Activated CD4-positive, alpha-beta T cell treated with anti-CD3 and anti-CD28 coated beads, Interleukin-2, amount 10 ng/mL, durations not matched to agents 24 days and 14 days (primary cell): ENCODE data around the gene METAP2. TPM values are rescaled to one million over a fixed set of nuclear protein-coding genes. Genes with fewer than 3 reads are reported as not detected.

Experiments
- DNase-seq: peaks from one replicate; pipeline ENCODE4 v3.0.0; 2022
- H3K27ac Mint-ChIP-seq: one replicate; pipeline ENCODE4 v1.8.0; 2022; ENCODE audit warnings: mild to moderate bottlenecking, mixed read lengths
- H3K27me3 Mint-ChIP-seq: one replicate; pipeline ENCODE4 v1.8.0; 2022; ENCODE audit warnings: mixed read lengths
- H3K36me3 Mint-ChIP-seq: one replicate; pipeline ENCODE4 v1.8.0; 2022; ENCODE audit warnings: low read depth, mild to moderate bottlenecking, mixed read lengths
- H3K4me1 Mint-ChIP-seq: one replicate; pipeline ENCODE4 v1.8.0; 2021; ENCODE audit warnings: mixed read lengths
- H3K4me3 Mint-ChIP-seq: one replicate; pipeline ENCODE4 v1.8.0; 2022; ENCODE audit warnings: mild to moderate bottlenecking, moderate library complexity, mixed read lengths
- H3K9me3 Mint-ChIP-seq: one replicate; pipeline ENCODE4 v1.8.0; 2021; ENCODE audit warnings: mixed read lengths
- intact Hi-C: fragments of 100-400 bp; cut with micrococcal nuclease; formaldehyde crosslinking; loops from one replicate; pipeline ENCODE4 v1.15.1; 2023
- total RNA-seq: library from RNA; stranded (reverse); gene quantifications from 2 replicates; pipeline ENCODE4 v1.2.3, GENCODE V29; 2022

The METAP2 gene
- total RNA-seq, 1 donor from 2014 or later, result 125 TPM

DNA sequence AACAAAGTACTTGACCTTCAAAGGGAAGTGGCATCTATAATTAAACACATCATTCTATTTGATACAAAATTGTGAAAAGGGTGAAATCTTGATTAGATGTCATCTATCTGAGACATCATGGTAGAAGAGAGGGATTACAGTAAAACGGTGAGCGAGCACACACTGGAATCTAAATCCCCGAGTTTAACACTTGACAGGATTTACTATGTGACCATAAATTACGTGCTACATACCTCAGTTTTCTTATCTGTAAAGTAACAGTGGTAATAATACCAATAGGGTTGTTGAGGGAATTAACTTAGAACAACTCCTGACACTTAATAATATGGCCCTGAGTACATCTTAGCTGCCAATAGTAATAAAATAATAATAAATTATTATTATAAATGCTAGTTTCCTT, 64.1 kb downstream of the METAP2 start:
- Mint-ChIP-seq H3K27ac (no peak overlapping the region), H3K4me3 (no peak overlapping the region), H3K27me3 (no peaks in the 10 kb centered on the region), H3K4me1 (peaks cover 5% of the 10 kb centered on the region), H3K36me3 (no peaks in the 10 kb centered on the region), H3K9me3 (no peaks in the 10 kb centered on the region)
- DNase-seq, result no peak
- intact Hi-C loops, result loop anchor here (10.0 kb wide), 1 partner anchor 933 kb away; no protein-coding TSS in a partner anchor

DNA sequence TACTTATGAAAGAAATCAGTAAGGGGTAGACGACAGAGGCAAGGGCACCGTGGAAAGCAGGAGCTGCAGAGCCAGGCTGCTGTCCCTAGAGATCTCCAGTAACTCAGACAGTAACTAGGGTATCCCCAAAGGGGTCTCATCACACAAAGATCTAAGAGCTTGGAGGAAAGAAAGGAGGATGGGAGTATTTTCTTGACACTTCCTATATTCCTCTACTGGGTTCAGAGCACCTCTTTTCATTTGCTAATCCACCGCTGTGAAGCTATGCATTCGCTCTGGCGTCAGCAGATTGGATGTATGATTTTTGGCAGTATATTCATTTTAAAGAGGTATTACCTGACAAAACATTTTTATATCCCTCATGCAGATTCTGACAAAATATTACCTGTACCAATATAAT, 64.7 kb downstream of the METAP2 start:
- no peaks in the 10 kb centered on the region for H3K9me3 Mint-ChIP-seq
- H3K27ac Mint-ChIP-seq, result no peak overlapping the region
- DNase-seq, result no peak
- peaks cover 2% of the 10 kb centered on the region for H3K4me1 Mint-ChIP-seq
- H3K36me3 Mint-ChIP-seq, result no peaks in the 10 kb centered on the region
- no peaks in the 10 kb centered on the region for H3K27me3 Mint-ChIP-seq
- intact Hi-C loops, result loop anchor here (10.0 kb wide), 1 partner anchor 934 kb away; no protein-coding TSS in a partner anchor
- no peak overlapping the region for H3K4me3 Mint-ChIP-seq

DNA sequence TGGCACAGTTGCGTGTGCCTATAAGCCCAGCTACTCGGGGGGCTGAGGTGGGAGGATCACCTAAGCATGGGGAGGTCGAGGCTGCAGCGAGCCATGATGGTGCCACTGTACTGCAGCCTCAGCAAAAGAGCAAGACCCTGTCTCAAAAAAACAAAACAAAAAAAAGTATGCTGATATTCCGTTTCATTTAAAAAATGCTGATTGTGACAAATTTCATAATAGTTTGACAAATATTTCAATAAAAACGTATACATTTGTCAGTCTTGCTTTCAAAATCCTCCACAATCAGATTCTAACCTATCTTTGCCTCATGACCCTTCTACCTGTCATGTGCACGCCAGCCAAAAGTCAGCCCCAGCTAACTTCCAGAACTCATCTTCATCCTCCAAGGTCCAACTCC, 67.5 kb downstream of the METAP2 start:
- Mint-ChIP-seq H3K36me3 (no peaks in the 10 kb centered on the region), H3K4me1 (peaks cover 6% of the 10 kb centered on the region), H3K27me3 (peaks cover 5% of the 10 kb centered on the region), H3K27ac (no peak overlapping the region), H3K4me3 (no peak overlapping the region), H3K9me3 (no peaks in the 10 kb centered on the region)
- intact Hi-C loops, result no loop called here
- DNase-seq, result no peak

DNA sequence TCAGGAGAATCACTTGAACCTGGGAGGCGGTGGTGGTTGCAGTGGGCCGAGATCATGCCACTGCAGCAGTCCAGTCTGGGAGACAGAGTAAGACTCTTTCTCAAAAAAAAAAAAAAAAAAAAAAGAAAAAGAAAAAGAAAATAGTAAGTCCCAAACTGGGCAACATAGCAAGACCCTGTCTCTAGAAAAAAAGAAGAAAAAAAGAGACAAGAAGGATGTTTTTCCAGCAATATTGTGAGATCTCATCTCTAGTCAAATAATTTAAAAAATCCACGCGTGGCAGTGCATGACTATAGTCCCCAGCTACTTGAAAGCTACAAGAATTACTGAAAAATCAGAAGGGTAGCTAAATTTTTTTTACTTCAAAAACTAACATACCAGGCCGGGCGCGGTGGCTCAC, 69.4 kb downstream of the METAP2 start:
- intact Hi-C loops, result no loop called here
- H3K27ac Mint-ChIP-seq, result no peak overlapping the region

DNA sequence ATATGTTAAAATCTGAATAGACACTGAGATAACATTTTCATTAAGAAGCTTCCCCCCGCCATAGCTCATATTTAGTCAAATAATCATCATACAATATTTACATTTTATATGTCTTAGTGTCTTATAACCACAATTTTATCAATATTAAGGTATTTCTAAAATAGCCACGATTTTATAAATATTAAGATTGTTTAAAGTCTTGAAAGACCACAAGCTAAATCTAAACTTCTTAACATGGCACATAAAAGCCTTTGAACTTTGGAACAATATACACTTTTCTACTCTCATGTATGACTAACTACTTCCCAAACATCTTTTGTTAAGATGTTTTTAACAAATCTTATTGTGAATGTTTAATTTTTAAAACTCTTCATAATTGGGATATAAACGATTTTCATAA, 70.8 kb downstream of the METAP2 start:
- intact Hi-C loops, result no loop called here
- Mint-ChIP-seq H3K9me3 (peaks cover 7% of the 10 kb centered on the region), H3K4me1 (peaks cover 22% of the 10 kb centered on the region), H3K4me3 (no peak overlapping the region), H3K27me3 (peaks cover 23% of the 10 kb centered on the region), H3K36me3 (peaks cover 2% of the 10 kb centered on the region), H3K27ac (no peak overlapping the region)
- no peak for DNase-seq

More for the DNA sequence above, 69.4 kb downstream of the METAP2 start:
- Mint-ChIP-seq H3K4me1 (peaks cover 14% of the 10 kb centered on the region), H3K36me3 (no peaks in the 10 kb centered on the region), H3K9me3 (no peaks in the 10 kb centered on the region), H3K27me3 (peaks cover 18% of the 10 kb centered on the region), H3K4me3 (no peak overlapping the region)
- DNase-seq, result no peak

DNA sequence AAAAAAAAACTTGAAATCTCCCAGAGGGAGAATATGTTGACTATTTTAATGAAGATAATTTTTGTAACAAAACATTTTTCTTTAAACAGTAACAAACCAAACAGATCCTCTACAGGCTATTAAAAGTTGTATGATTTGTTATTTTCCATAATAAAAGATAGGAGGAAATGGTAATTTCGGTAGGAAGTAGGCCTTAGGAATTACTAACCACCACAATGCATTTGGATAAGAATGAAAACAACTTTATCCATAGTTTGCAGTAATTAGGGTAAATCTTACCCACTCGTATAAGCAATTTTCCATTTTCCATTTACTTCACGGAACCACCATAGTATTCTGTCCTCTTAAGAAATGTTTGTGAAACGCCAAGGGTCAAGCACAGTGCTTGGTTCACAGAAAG, 71.4 kb downstream of the METAP2 start:
- peaks cover 7% of the 10 kb centered on the region for H3K9me3 Mint-ChIP-seq
- intact Hi-C loops, result no loop called here
- no peak for DNase-seq
- H3K27me3 Mint-ChIP-seq, result peaks cover 23% of the 10 kb centered on the region
- no peak overlapping the region for H3K4me3 Mint-ChIP-seq
- peaks cover 2% of the 10 kb centered on the region for H3K36me3 Mint-ChIP-seq
- H3K4me1 Mint-ChIP-seq, result peaks cover 22% of the 10 kb centered on the region
- H3K27ac Mint-ChIP-seq, result no peak overlapping the region

DNA sequence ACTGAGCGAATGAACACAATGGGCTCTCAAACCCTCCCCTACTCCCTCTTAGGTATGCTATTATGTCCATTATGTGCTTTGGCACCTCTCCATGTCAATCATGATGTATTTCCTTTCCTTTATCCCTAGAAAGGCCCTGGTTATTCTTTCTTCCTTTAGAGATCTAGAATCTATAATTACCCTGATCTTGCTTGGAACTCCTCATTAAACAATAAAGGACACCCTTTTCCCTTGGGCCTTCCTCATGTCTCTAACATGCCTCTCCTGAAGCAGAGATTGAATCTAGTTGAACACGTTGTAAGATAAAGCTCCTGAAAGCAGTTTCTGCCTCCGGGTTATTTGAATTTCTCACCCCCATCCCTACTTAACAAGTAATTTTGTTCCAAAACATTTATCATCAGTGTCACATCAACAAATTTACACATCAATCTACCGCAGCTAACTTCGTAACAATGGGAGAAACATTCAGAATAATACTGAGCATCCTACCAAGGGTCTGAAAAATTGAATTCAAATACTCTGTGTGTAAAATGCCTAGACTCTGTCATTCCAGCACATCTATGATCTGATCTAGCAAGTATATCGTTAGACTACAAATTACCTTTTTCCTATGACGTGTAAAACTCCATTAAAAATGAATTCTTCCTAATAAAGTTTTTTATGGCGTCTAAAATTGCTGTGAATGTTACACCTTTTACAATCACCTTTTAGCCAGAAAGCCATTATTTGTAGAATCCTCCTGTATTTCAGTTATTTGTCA, 72.0 kb downstream of the METAP2 start:
- no peak for DNase-seq
- Mint-ChIP-seq H3K4me3 (no peak overlapping the region), H3K27me3 (peaks cover 23% of the 10 kb centered on the region), H3K27ac (no peak overlapping the region), H3K36me3 (peaks cover 2% of the 10 kb centered on the region), H3K4me1 (peaks cover 25% of the 10 kb centered on the region), H3K9me3 (peaks cover 7% of the 10 kb centered on the region)
- intact Hi-C loops, result no loop called here

DNA sequence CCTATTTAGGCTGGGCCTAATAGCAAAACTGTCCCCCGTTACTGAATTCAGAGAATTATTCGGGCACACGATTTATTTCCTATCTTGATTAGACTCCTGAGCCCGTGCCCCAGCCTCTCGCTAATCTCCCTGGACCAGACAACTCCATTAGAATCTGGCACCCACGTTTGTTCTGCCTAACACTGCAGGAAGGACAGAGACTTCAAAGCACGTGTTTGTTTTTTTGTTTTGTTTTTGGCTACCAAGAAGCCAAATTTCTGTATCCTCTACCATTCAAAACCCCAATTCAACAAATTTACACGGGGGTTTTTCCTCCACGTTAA, 72.5 kb downstream of the METAP2 start:
- DNase-seq, result no peak
- no peak overlapping the region for H3K4me3 Mint-ChIP-seq
- peaks cover 2% of the 10 kb centered on the region for H3K36me3 Mint-ChIP-seq
- intact Hi-C loops, result no loop called here
- no peak overlapping the region for H3K27ac Mint-ChIP-seq
- peaks cover 7% of the 10 kb centered on the region for H3K9me3 Mint-ChIP-seq
- peaks cover 30% of the 10 kb centered on the region for H3K4me1 Mint-ChIP-seq
- peaks cover 23% of the 10 kb centered on the region for H3K27me3 Mint-ChIP-seq

DNA sequence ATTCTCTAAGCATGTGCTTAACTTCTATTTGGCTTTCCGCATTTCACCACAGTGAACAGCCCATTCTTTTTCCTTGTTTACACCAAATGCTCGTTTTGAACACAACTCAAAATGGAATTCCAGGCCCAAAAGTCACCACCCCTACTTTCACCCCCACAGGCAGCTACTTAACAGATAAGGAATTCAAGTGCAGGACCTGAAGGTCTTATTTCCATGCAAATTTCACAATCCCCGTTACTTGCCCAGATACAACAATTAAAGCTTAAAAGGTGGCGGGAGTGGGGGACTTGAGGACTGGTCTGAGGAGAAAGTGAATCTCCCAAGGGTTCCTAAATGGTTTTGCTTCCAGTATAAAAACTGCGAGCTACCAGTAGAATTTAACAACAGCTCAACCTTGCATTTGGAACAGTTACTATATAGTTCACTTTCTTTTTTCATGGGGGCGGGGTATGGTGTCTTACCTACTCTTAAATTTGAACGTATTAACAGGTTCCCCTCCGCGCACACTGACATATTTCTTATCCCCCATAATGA, 73.6 kb downstream of the METAP2 start:
- peaks cover 23% of the 10 kb centered on the region for H3K27me3 Mint-ChIP-seq
- DNase-seq, result peak; percentile 57
- peak overlapping the region; percentile 89 for H3K4me3 Mint-ChIP-seq
- peaks cover 7% of the 10 kb centered on the region for H3K9me3 Mint-ChIP-seq
- peaks cover 2% of the 10 kb centered on the region for H3K36me3 Mint-ChIP-seq
- H3K4me1 Mint-ChIP-seq, result peaks cover 36% of the 10 kb centered on the region
- intact Hi-C loops, result loop anchor here (2.0 kb wide), 2 partner anchors 73 to 329 kb away; partner anchors contain the start of gene METAP2
- peak overlapping the region; percentile 78 for H3K27ac Mint-ChIP-seq

DNA sequence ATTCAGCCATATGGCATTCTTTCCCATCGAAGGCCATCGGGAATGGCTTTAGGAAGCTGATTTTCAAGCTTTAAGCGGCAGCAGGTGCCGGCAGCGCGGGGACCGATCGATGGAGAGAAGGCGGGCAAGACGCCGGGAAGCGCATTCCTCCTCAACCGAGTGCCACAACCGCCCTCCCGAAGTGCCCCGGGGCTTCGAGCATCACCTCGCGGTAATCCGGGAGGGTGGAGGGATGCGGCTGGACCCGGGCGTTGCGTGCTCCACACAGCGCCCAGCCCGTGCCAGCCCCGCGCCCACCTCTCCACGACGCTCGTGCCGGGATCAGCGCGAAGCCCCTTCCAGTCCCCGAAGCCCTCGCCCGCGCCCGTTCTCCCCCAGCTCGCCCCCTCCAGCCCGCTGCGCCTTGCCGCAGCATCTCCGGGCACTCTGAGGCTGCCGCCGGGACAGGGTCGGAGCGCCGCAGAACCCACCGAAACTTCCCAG, 74.1 kb downstream of the METAP2 start:
- peaks cover 2% of the 10 kb centered on the region for H3K36me3 Mint-ChIP-seq
- peaks cover 23% of the 10 kb centered on the region for H3K27me3 Mint-ChIP-seq
- H3K27ac Mint-ChIP-seq, result peak overlapping the region; percentile 78
- intact Hi-C loops, result loop anchor here (2.0 kb wide), 2 partner anchors 73 to 329 kb away; partner anchors contain the start of gene METAP2
- peaks cover 7% of the 10 kb centered on the region for H3K9me3 Mint-ChIP-seq
- DNase-seq, result peak; percentile 79
- H3K4me1 Mint-ChIP-seq, result peaks cover 39% of the 10 kb centered on the region
- H3K4me3 Mint-ChIP-seq, result peak overlapping the region; percentile 89

DNA sequence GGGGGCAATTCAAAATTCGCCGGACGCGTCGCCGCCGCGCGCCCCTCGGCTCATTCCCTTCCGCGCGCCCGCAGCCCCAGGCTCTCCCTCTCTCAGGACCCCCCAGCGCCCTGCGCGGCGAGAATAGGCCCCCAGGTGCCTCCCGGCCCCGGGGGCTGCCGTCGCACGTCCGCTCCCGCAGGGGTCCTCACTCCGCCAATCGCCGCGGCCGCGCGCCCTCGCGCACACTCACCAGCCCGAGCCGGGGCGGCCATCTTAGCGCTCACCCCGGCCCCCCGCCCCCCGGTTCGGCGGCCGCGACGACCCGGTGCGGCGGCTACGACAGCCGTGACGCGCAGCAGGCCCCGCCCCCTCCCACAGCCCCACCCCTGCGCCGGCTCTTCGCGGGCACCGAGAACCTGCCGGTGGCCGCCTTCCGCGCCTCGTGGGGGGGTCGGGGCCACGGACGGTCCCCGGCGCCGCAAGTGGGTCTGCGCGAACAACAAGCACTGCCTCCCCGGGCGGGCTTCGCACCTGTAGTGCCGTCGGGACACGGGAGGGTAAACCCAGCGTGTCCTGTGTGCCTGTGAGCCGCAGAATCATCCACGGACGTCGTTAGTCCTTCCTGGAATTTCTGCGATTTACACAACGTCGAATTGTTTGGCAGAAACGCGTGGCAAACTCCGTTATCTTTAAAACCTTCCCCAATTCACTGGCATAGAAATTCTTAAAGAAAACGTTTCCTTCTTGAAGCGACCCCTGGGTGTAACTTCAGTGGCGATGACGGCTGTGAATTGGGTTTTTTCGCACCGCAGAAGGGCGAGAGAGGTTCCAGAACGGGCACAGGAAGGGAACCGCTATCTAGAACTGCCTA, 74.8 kb downstream of the METAP2 start:
- Mint-ChIP-seq H3K27ac (peak overlapping the region; percentile 79), H3K4me3 (peak overlapping the region; percentile 89), H3K36me3 (peaks cover 2% of the 10 kb centered on the region), H3K27me3 (peaks cover 23% of the 10 kb centered on the region), H3K9me3 (peaks cover 7% of the 10 kb centered on the region), H3K4me1 (peaks cover 44% of the 10 kb centered on the region)
- intact Hi-C loops, result loop anchor here (2.0 kb wide), 2 partner anchors 74 to 330 kb away; partner anchors contain the start of gene METAP2
- DNase-seq, result peak; percentile 90

DNA sequence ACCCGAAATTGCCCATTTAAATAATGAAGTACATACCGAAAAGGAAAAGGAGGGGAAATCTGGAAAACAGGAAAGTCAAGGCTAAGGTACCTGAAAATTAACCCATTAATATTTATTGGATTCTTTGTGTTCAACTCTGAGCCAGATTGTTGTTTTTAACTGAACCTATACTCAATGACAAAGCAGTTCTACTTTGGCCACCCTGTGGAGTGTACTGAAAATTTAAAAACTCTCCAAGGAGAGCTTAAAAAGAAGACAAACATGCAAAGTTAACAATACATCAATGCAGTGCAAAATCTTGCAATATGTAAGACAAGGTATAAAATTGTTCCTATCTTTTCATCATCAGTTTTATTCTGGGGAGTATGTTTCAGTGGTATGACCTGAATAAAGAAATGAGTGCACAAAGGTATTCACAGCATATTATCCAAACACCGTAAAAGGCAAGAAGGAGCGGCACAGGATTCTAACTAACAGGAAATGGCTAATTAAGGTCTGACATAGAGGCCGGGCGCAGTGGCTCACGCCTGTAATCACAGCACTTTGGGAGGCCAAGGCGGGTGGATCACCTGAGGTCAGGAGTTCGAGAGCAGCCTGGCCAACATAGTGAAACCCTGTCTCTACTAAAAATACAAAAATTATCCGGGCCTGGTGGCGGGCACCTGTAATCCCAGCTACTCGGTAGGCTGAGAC, 75.6 kb downstream of the METAP2 start:
- peaks cover 2% of the 10 kb centered on the region for H3K36me3 Mint-ChIP-seq
- peaks cover 23% of the 10 kb centered on the region for H3K27me3 Mint-ChIP-seq
- peak overlapping the region; percentile 89 for H3K4me3 Mint-ChIP-seq
- peak overlapping the region; percentile 79 for H3K27ac Mint-ChIP-seq
- intact Hi-C loops, result loop anchor here (2.0 kb wide), 2 partner anchors 75 to 331 kb away; partner anchors contain the start of gene METAP2
- no peak for DNase-seq
- H3K4me1 Mint-ChIP-seq, result peaks cover 49% of the 10 kb centered on the region
- peaks cover 7% of the 10 kb centered on the region for H3K9me3 Mint-ChIP-seq

DNA sequence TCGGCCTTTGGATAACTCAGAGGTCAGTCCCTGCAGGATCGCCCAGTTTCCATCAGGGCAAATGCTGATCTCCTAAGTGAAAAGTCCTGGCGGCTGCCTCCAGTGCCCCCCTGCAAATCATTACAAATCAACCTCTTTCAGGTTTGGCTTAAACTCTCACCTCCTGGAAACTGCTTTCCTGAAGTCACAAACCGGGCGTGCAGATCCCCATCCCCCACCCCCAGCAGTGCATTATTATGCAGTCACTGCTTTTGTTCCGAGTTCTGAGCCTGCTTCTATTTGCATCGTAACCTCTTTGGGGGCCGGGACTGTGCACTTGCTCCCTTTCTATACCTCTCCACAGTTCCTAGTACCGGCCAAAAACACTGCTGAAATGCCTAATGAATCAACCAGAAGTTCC, 77.4 kb downstream of the METAP2 start, which contains the start of gene USP44:
Gene USP44 (minus strand): TSS at position 172 of the 400 bp plus-strand sequence. CDS start 17,220 bp downstream, outside the sequence.
- Mint-ChIP-seq H3K27me3 (peaks cover 19% of the 10 kb centered on the region), H3K4me3 (peak within 1 kb of the TSS; percentile 81), H3K27ac (peak within 1 kb of the TSS; percentile 87), H3K4me1 (peaks cover 47% of the 10 kb centered on the region), H3K36me3 (peaks cover 2% of the 10 kb centered on the region), H3K9me3 (peaks cover 7% of the 10 kb centered on the region)
- intact Hi-C loops, result no loop called here
- DNase-seq, result peak; percentile 64
